Body of pancreas (tissue), 4 donors: ENCODE data around the gene THOP1.

Source experiments
- POLR2A ChIP-seq, 3 donors: fragments of 450-650 bp; IDR thresholded peaks; one replicate each; pipeline ENCODE4 v1.6.1; 2016; ENCODE audit warnings: antibody characterized with exemption in 3 of 3, mild to moderate bottlenecking in 2 of 3
- TF ChIP-seq, protein P1 (sequence below), 7 experiments: fragments of 450-650 bp in 4 of 7; fragments of 200-600 bp in 3 of 7; sonication (generic) in 3 of 7; IDR thresholded peaks; one replicate each; pipeline ENCODE4 v1.5.1; 2016 to 2019; ENCODE audit warnings: antibody characterized with exemption in 7 of 7

DNA sequence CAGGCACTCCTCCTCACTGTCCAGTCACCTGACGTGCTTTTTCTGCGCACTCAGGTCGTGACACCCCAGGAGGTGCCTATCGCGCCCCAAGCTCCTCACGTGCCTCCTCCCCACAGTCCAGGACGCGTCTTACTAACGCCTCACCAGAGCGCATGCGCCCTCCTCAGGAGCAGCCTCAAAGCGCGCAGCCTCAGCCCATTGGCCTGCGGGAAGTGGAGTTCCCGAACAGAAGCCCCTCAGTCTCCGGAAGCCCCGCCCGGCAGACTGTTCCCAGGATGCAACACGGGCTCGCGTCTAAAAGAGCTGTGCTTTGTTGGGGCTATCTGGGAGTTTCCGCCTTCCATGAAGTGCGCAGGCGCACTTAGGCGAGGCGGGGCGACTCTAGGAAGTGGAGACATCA lies 73.6 kb downstream of the THOP1 start:
- TF ChIP-seq, protein P1, sequence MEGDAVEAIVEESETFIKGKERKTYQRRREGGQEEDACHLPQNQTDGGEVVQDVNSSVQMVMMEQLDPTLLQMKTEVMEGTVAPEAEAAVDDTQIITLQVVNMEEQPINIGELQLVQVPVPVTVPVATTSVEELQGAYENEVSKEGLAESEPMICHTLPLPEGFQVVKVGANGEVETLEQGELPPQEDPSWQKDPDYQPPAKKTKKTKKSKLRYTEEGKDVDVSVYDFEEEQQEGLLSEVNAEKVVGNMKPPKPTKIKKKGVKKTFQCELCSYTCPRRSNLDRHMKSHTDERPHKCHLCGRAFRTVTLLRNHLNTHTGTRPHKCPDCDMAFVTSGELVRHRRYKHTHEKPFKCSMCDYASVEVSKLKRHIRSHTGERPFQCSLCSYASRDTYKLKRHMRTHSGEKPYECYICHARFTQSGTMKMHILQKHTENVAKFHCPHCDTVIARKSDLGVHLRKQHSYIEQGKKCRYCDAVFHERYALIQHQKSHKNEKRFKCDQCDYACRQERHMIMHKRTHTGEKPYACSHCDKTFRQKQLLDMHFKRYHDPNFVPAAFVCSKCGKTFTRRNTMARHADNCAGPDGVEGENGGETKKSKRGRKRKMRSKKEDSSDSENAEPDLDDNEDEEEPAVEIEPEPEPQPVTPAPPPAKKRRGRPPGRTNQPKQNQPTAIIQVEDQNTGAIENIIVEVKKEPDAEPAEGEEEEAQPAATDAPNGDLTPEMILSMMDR (IDR thresholded peaks at IDR 0.05), result no peak
- TF ChIP-seq POLR2A (IDR thresholded peaks at IDR 0.05), result no peak
